SK-N-SH (cell line): ENCODE measurements around the gene VN1R5. TPM values are rescaled to one million over a fixed set of nuclear protein-coding genes. Genes with fewer than 3 reads are reported as not detected.

ENCODE experiments used
- CTCF ChIA-PET: fragments of 300-600, 350-600 bp; formaldehyde crosslinking; extraction: SDS; loops from one replicate; lab custom pipeline; 2021; lab: Yijun Ruan, JAX
- POLR2A ChIA-PET: fragments of 350-600 bp; sonication (Branson Sonifier 250); formaldehyde crosslinking; extraction: SDS; loops from one replicate; lab custom pipeline; 2020; ENCODE audit warnings: antibody characterized with exemption, inconsistent platforms; lab: Yijun Ruan, JAX
- DNase-seq: peaks from one replicate; pipeline ENCODE4 v3.0.0; 2012
- H2AFZ ChIP-seq: fragments of 200-600 bp; sonication (generic); 2 replicates; pipeline ENCODE4 v1.8.1; 2016; ENCODE audit warnings: antibody characterized with exemption, mild to moderate bottlenecking, low read depth
- H3F3A ChIP-seq: fragments of 200-600 bp; sonication (generic); replicated peaks from 2 replicates; pipeline ENCODE3; 2016; ENCODE audit warnings: antibody characterized with exemption, mild to moderate bottlenecking; ENCODE audit not compliant: insufficient read depth
- H3K27ac ChIP-seq, 2 experiments: fragments of 200-500 bp in 1 of 2; fragments of 200-600 bp in 1 of 2; sonication (Bioruptor generic) in 1 of 2; sonication (generic), shearing (Covaris generic) in 1 of 2; 2 replicates each; pipeline versions ENCODE4 v1.5.1 to v1.6.1; 2014 to 2016; ENCODE audit warnings: low read depth in 2 of 2, inconsistent platforms in 1 of 2, low read length in 1 of 2, mild to moderate bottlenecking in 1 of 2, mixed read lengths in 1 of 2
- H3K27me3 ChIP-seq: fragments of 200-600 bp; sonication (generic), shearing (Covaris generic); 2 replicates; pipeline ENCODE4 v1.6.1; 2016; ENCODE audit warnings: mixed run types; ENCODE audit not compliant: insufficient read depth
- H3K36me3 ChIP-seq, 2 experiments: fragments of 200-500 bp in 1 of 2; fragments of 200-600 bp in 1 of 2; sonication (Bioruptor generic) in 1 of 2; sonication (generic) in 1 of 2; replicated peaks in 1 of 2; 2 replicates each; pipeline versions ENCODE3 to v1.5.1; 2014 to 2016; ENCODE audit warnings: low read length in 1 of 2, mild to moderate bottlenecking in 1 of 2; ENCODE audit not compliant: insufficient read depth in 2 of 2, control insufficient read depth in 1 of 2
- H3K4me1 ChIP-seq, 2 experiments: fragments of 200-500 bp in 1 of 2; fragments of 200-600 bp in 1 of 2; sonication (Bioruptor generic) in 1 of 2; sonication (generic), shearing (Covaris generic) in 1 of 2; 2 replicates each; pipeline versions ENCODE4 v1.5.1 to v1.6.1; 2014 to 2016; ENCODE audit warnings: low read depth in 1 of 2, low read length in 1 of 2, mixed run types in 1 of 2; ENCODE audit not compliant: insufficient read depth in 2 of 2, control insufficient read depth in 1 of 2
- H3K4me2 ChIP-seq: fragments of 200-600 bp; sonication (generic), shearing (Covaris generic); 2 replicates; pipeline ENCODE4 v1.6.1; 2017; ENCODE audit warnings: mixed run types
- H3K4me3 ChIP-seq, 2 experiments: fragments of 200-500 bp in 1 of 2; fragments of 200-600 bp in 1 of 2; sonication (Bioruptor generic) in 1 of 2; sonication (generic), shearing (Covaris generic) in 1 of 2; 2 replicates each; pipeline versions ENCODE4 v1.5.1 to v1.8.1; 2014 to 2016; ENCODE audit warnings: low read depth in 2 of 2, inconsistent platforms in 1 of 2, low read length in 1 of 2, mild to moderate bottlenecking in 1 of 2, mixed read lengths in 1 of 2, moderate library complexity in 1 of 2
- H3K79me2 ChIP-seq: fragments of 200-600 bp; sonication (generic); 2 replicates; pipeline ENCODE4 v1.8.1; 2017; ENCODE audit warnings: mild to moderate bottlenecking; ENCODE audit not compliant: insufficient read depth
- H3K9ac ChIP-seq: fragments of 200-600 bp; sonication (generic); 2 replicates; pipeline ENCODE4 v1.6.1; 2017; ENCODE audit warnings: mixed run types
- H3K9me2 ChIP-seq: fragments of 200-600 bp; sonication (generic); 2 replicates; pipeline ENCODE4 v1.6.1; 2017; ENCODE audit warnings: mixed run types
- H3K9me3 ChIP-seq: fragments of 200-600 bp; sonication (generic); 2 replicates; pipeline ENCODE4 v1.6.1; 2017; ENCODE audit warnings: mixed run types, mild to moderate bottlenecking, moderate library complexity
- H4K20me1 ChIP-seq: fragments of 200-600 bp; sonication (generic); 2 replicates; pipeline ENCODE4 v1.6.1; 2017; ENCODE audit warnings: mild to moderate bottlenecking, mixed run types; ENCODE audit not compliant: insufficient read depth
- CHD2 ChIP-seq: fragments of 150-350 bp; IDR thresholded peaks from 2 replicates; pipeline ENCODE4 v1.6.1; 2018; ENCODE audit warnings: low read length; ENCODE audit not compliant: partially characterized antibody
- CTCF ChIP-seq: fragments of 200-600 bp; sonication (generic); IDR thresholded peaks from 2 replicates; pipeline ENCODE4 v1.6.1; 2017; ENCODE audit warnings: antibody characterized with exemption, mild to moderate bottlenecking, moderate library complexity
- FOSL2 ChIP-seq: IDR thresholded peaks from 2 replicates; pipeline ENCODE4 v1.4.0; 2012; ENCODE audit warnings: low read depth, mild to moderate bottlenecking, moderate library complexity, borderline replicate concordance
- FOXM1 ChIP-seq: IDR thresholded peaks from 2 replicates; pipeline ENCODE4 v1.4.0; 2012; ENCODE audit warnings: low read depth, mild to moderate bottlenecking
- GABPA ChIP-seq: IDR thresholded peaks from 2 replicates; pipeline ENCODE4 v1.4.0; 2012; ENCODE audit warnings: low read depth, mild to moderate bottlenecking
- GATA2 ChIP-seq: sonication (generic); formaldehyde crosslinking; IDR thresholded peaks from 2 replicates; pipeline ENCODE4 v1.5.0; 2020; ENCODE audit warnings: mild to moderate bottlenecking, missing genetic modification reagents
- MEF2A ChIP-seq: IDR thresholded peaks from 2 replicates; pipeline ENCODE4 v1.4.0; 2012; ENCODE audit warnings: low read depth, borderline replicate concordance
- MXI1 ChIP-seq: IDR thresholded peaks from 2 replicates; pipeline ENCODE4 v1.6.1; 2012; ENCODE audit warnings: mild to moderate bottlenecking, low read depth, low read length, improper control_type of control experiment
- NFIC ChIP-seq: IDR thresholded peaks from 2 replicates; pipeline ENCODE4 v1.4.0; 2012; ENCODE audit warnings: borderline replicate concordance
- NRF1 ChIP-seq: IDR thresholded peaks from 2 replicates; pipeline ENCODE4 v1.6.1; 2012; ENCODE audit warnings: low read depth, mild to moderate bottlenecking, low read length
- RAD21 ChIP-seq: IDR thresholded peaks from 2 replicates; pipeline ENCODE4 v1.6.1; 2012; ENCODE audit warnings: mild to moderate bottlenecking, low read length
- RFX5 ChIP-seq: IDR thresholded peaks from 2 replicates; pipeline ENCODE4 v1.6.1; 2012; ENCODE audit warnings: mild to moderate bottlenecking, improper control_type of control experiment, low read length
- SIN3A ChIP-seq: IDR thresholded peaks from 2 replicates; pipeline ENCODE4 v1.6.1; 2012; ENCODE audit warnings: low read depth, mild to moderate bottlenecking, low read length, moderate library complexity, borderline replicate concordance
- TAF1 ChIP-seq: IDR thresholded peaks from 2 replicates; pipeline ENCODE4 v1.6.1; 2012; ENCODE audit warnings: low read depth, mild to moderate bottlenecking, low read length, moderate library complexity, borderline replicate concordance
- TCF12 ChIP-seq: IDR thresholded peaks from 2 replicates; pipeline ENCODE4 v1.4.0; 2012
- USF1 ChIP-seq: IDR thresholded peaks from 2 replicates; pipeline ENCODE4 v1.4.0; 2012; ENCODE audit warnings: low read depth, borderline replicate concordance
- WGBS: methylation state at CpG from one replicate; pipeline ENCODE4 v1.1.6; 2017; ENCODE audit warnings: low lambda C conversion rate; 5-methylcytosine and 5-hydroxymethylcytosine counted together
- polyA plus RNA-seq, 3 experiments: library from polyadenylated mRNA; depleted of rRNA; stranded (reverse); fragments of >200 nt; gene quantifications; 2 replicates each; pipeline ENCODE4 v1.2.3, GENCODE V29; 2012
- TF ChIP-seq, protein P1 (sequence below): IDR thresholded peaks from 2 replicates; pipeline ENCODE4 v1.6.1; 2012; ENCODE audit warnings: mild to moderate bottlenecking, low read depth, low read length, moderate library complexity
- TF ChIP-seq, protein P2 (sequence below): IDR thresholded peaks from 2 replicates; pipeline ENCODE4 v1.4.0; 2012; ENCODE audit warnings: low read depth

VN1R5 gene
- polyA plus RNA-seq, 1 of the 3 experiments (the other 2 are of a cell fraction) = not detected

DNA sequence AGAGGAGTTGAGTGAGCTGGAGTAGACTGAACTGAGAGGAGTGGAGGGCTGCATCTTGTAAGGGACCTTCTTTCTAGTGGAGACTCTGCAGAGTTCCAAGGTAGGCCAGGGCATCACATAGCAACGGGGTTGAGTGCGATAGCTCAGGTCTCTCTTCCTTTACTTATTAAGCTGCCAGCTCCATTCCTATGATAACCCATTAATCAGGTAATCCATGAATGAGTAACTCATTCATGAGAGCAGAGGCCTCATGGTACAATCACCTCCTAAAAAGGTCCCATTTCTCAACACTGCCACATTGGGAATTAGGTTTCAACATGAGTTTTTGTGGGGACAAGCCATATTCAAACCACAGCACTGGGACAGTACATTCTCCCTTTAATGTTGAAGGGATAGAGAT is 21.3 kb downstream of the VN1R5 start:
- no peaks in the 10 kb centered on the region for H3K4me1 ChIP-seq
- CTCF ChIA-PET = no interaction called here
- H3F3A ChIP-seq = no peaks in the 10 kb centered on the region
- no peaks in the 10 kb centered on the region for H3K9me2 ChIP-seq
- H3K9me3 ChIP-seq = no peaks in the 10 kb centered on the region
- H4K20me1 ChIP-seq = no peaks in the 10 kb centered on the region
- no peak for DNase-seq
- TF ChIP-seq USF1 (no peak), RAD21 (no peak), CTCF (no peak), CHD2 (no peak)
- POLR2A ChIA-PET = no interaction called here
- no peak overlapping the region for H3K4me2 ChIP-seq
- 78% methylated on average over 2 of the region's 2 CpGs for WGBS
- H3K79me2 ChIP-seq = no peaks in the 10 kb centered on the region
- no peak overlapping the region for H3K9ac ChIP-seq
- H3K4me3 ChIP-seq = no peak overlapping the region
- H2AFZ ChIP-seq = no peak overlapping the region
- no peaks in the 10 kb centered on the region; the same call in 1 of the 2 replicates for H3K27me3 ChIP-seq
- no peaks in the 10 kb centered on the region for H3K36me3 ChIP-seq
- no peak overlapping the region for H3K27ac ChIP-seq

GRCh38 chr1:247281001-247281574 is 25.2 kb downstream of the VN1R5 start:
- Histone ChIP-seq H3K9ac (no peak overlapping the region), H3K36me3 (no peaks in the 10 kb centered on the region), H2AFZ (peak overlapping the region; percentile 72; the same call in 1 of the 2 replicates), H3K4me2 (no peak overlapping the region), H3K79me2 (no peaks in the 10 kb centered on the region), H3K4me3 (0 out of 4 replicates have a peak overlapping the region, but pooled peaks of 1 of the 2 experiments have one; percentile 8), H3K9me3 (no peaks in the 10 kb centered on the region), H3K27me3 (no peaks in the 10 kb centered on the region), H3F3A (no peaks in the 10 kb centered on the region), H3K9me2 (no peaks in the 10 kb centered on the region), H3K27ac (no peak overlapping the region), H4K20me1 (no peaks in the 10 kb centered on the region), H3K4me1 (no peaks in the 10 kb centered on the region)
- WGBS = 28% methylated on average over 5 of the region's 5 CpGs
- POLR2A ChIA-PET = no interaction called here
- CTCF ChIA-PET = no interaction called here
- no peak for DNase-seq
- TF ChIP-seq TAF1 (no peak), TCF12 (no peak), NRF1 (no peak), NFIC (no peak), MEF2A (no peak), RFX5 (no peak), FOSL2 (no peak), MXI1 (no peak), CTCF (no peak), FOXM1 (no peak), GATA2 (CRISPR knock-in tag) (no peak), SIN3A (no peak), GABPA (no peak), USF1 (no peak)
- TF ChIP-seq, protein P1, sequence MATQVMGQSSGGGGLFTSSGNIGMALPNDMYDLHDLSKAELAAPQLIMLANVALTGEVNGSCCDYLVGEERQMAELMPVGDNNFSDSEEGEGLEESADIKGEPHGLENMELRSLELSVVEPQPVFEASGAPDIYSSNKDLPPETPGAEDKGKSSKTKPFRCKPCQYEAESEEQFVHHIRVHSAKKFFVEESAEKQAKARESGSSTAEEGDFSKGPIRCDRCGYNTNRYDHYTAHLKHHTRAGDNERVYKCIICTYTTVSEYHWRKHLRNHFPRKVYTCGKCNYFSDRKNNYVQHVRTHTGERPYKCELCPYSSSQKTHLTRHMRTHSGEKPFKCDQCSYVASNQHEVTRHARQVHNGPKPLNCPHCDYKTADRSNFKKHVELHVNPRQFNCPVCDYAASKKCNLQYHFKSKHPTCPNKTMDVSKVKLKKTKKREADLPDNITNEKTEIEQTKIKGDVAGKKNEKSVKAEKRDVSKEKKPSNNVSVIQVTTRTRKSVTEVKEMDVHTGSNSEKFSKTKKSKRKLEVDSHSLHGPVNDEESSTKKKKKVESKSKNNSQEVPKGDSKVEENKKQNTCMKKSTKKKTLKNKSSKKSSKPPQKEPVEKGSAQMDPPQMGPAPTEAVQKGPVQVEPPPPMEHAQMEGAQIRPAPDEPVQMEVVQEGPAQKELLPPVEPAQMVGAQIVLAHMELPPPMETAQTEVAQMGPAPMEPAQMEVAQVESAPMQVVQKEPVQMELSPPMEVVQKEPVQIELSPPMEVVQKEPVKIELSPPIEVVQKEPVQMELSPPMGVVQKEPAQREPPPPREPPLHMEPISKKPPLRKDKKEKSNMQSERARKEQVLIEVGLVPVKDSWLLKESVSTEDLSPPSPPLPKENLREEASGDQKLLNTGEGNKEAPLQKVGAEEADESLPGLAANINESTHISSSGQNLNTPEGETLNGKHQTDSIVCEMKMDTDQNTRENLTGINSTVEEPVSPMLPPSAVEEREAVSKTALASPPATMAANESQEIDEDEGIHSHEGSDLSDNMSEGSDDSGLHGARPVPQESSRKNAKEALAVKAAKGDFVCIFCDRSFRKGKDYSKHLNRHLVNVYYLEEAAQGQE = no peak
- TF ChIP-seq, protein P2, sequence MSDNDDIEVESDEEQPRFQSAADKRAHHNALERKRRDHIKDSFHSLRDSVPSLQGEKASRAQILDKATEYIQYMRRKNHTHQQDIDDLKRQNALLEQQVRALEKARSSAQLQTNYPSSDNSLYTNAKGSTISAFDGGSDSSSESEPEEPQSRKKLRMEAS = no peak
